GM20000 (cell line): ENCODE measurements around the gene CHSY1.

ENCODE experiments used
- DNase-seq: peaks from one replicate; pipeline ENCODE4 v3.0.0; 2012; ENCODE audit warnings: low spot score
- CTCF ChIP-seq: IDR thresholded peaks from 2 replicates; pipeline ENCODE4 v1.5.1; 2012; ENCODE audit warnings: mild to moderate bottlenecking, control low read depth; ENCODE audit errors: extremely low read depth, missing control alignments

CHSY1 gene

GRCh38 chr15:101203607-101204189, 48.1 kb downstream of the CHSY1 start:
- no peak for DNase-seq
- no peak for TF ChIP-seq CTCF

GRCh38 chr15:101203029-101203573, 48.7 kb downstream of the CHSY1 start:
- TF ChIP-seq CTCF = no peak
- DNase-seq = no peak

- DNase-seq = no peak
- TF ChIP-seq CTCF = no peak
These were observed 50.3 kb downstream of the CHSY1 start for GRCh38 chr15:101201411-101202174.

- TF ChIP-seq CTCF = no peak
- no peak for DNase-seq
These were observed 51.7 kb downstream of the CHSY1 start for GRCh38 chr15:101200181-101200580.

GRCh38 chr15:101198800-101199199, 53.0 kb downstream of the CHSY1 start:
- no peak for TF ChIP-seq CTCF
- DNase-seq = no peak

- no peak for TF ChIP-seq CTCF
- no peak for DNase-seq
These were observed 53.7 kb downstream of the CHSY1 start for GRCh38 chr15:101198031-101198575.

GRCh38 chr15:101194546-101195125, 57.2 kb downstream of the CHSY1 start:
- TF ChIP-seq CTCF = no peak

More at GRCh38 chr15:101194546-101195125, 57.2 kb downstream of the CHSY1 start:
- DNase-seq = no peak
